Measurements from ENCODE around the gene SHC4.

SHC4 gene

DNA sequence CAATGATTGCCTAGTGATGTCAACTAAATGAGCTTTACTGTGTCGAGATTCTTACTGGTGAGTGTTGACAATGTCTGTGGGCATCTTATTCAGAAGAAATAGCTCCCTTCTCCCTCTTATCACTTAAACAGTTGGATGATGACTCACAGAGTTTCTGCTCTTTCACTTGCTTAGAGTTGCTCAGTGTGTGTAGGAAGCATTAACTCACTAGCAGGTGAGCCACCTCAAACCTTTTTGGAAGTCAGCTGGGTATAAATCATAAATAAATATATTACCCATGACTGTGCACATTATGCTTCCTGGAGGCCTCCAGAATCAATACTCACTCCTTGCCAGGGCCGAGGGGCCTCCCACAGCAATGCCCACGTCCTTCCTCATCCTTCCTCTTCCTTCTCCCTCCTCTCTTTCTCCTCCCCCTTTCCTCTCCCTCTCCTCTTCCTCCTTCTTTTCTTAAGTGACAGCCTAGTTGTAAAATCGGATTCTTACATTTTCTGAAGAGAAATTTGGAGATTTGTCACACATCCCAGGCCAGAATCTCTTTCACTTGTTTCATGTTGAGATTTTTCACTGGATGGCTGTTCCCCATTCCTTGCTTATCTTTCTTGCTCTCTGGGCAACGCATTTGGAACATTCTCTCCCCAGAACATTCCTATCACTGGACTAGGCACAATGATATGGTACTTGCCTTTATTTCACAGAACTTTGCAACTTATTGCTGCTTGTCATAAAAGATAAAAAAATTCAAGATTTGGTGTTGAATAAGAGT, 17.5 kb downstream of the SHC4 start:
- no peak for DNase-seq (ENCODE audit: extremely low spot score)
- ChIA-PET POLR2A (no interaction called here), CTCF (interaction anchor here (0.7 to 1.7 kb wide), 3 partner anchors 9 to 35 kb away, joined by 3 to 4 read pairs (median 4); no protein-coding TSS in a partner anchor)
- TF ChIP-seq, protein P1, sequence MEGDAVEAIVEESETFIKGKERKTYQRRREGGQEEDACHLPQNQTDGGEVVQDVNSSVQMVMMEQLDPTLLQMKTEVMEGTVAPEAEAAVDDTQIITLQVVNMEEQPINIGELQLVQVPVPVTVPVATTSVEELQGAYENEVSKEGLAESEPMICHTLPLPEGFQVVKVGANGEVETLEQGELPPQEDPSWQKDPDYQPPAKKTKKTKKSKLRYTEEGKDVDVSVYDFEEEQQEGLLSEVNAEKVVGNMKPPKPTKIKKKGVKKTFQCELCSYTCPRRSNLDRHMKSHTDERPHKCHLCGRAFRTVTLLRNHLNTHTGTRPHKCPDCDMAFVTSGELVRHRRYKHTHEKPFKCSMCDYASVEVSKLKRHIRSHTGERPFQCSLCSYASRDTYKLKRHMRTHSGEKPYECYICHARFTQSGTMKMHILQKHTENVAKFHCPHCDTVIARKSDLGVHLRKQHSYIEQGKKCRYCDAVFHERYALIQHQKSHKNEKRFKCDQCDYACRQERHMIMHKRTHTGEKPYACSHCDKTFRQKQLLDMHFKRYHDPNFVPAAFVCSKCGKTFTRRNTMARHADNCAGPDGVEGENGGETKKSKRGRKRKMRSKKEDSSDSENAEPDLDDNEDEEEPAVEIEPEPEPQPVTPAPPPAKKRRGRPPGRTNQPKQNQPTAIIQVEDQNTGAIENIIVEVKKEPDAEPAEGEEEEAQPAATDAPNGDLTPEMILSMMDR (IDR thresholded peaks at IDR 0.05; ENCODE audit: control extremely low read depth, extremely low read depth, low read depth, missing control alignments) = no peak

DNA sequence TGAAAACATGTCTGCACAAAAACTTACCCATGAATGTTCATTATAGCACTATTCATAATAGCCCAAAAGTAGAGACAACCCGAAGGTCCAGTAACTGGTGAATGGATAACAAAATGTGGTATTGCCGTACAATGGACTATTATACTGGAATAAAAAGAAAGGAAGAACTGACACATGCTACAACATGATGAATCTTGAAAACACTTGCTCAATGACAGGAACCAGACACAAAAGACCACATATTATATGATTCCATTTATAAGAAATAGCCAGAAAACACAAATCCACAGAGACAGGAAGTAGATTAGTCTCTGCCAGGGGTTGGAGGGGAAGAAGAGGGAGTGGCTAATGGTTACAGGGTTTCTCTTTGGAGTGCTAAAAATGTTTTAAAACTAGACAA, 18.3 kb downstream of the SHC4 start:
- ChIA-PET CTCF (interaction anchor here (1.0 to 2.5 kb wide), 3 partner anchors 9 to 34 kb away, joined by 4 to 13 read pairs (median 4); no protein-coding TSS in a partner anchor), POLR2A (interaction anchor here (1.1 kb wide), 1 partner anchor 68 kb away, joined by 3 read pairs; the partner anchor contains the start of gene EID1)
- no peak for DNase-seq (ENCODE audit: extremely low spot score)
- TF ChIP-seq, protein P1 (IDR thresholded peaks at IDR 0.05; ENCODE audit: control extremely low read depth, extremely low read depth, low read depth, missing control alignments) = no peak

DNA sequence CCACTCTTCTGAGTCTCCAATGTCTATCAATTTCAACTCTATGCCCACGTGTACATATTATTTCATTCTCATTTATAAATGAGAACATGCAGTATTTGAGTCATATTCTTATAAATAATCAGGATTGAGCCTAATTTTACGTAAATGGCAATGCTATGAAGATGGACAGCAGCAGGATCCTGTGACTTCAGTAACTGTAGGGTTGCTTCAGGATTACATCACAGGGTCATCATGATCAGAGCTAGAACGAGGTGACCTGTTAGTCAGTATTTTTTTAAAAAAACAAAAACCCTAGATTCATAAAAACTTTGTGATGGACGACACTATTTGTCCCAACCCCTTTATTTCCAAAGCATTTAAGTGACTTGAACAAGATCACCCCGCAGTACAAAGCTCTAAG, 21.8 kb downstream of the SHC4 start:
- TF ChIP-seq, protein P1 (IDR thresholded peaks at IDR 0.05; ENCODE audit: control extremely low read depth, extremely low read depth, low read depth, missing control alignments) = no peak
- POLR2A ChIA-PET = no interaction called here
- CTCF ChIA-PET = interaction anchor here (0.7 to 3.2 kb wide), 6 partner anchors 12 to 80 kb away, joined by 3 to 14 read pairs (median 4); partner anchors contain the start of gene SHC4
- no peak for DNase-seq (ENCODE audit: extremely low spot score)

DNA sequence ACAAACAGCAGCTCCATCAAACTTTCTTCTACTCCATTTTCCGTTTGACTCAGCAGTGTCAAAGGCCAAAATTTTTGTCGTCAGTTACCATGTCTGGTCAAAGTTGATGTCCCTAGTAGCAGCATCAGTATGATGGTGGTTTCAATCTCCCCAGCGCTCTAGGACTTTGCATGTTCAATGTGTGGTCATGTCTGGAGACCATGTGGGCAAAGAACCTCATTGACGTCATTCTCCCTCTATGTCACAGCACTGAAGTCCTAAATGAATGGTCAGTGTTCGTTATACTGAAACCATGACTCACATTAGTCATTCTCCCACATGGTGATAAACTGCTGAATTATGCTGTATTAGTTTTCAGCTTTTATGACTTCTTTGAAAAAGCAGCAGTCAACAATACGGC, 23.2 kb downstream of the SHC4 start:
- TF ChIP-seq, protein P1 (IDR thresholded peaks at IDR 0.05; ENCODE audit: control extremely low read depth, extremely low read depth, low read depth, missing control alignments) = no peak
- ChIA-PET CTCF (interaction anchor here (1.3 to 3.2 kb wide), 4 partner anchors 16 to 104 kb away, joined by 3 to 14 read pairs (median 6); partner anchors contain the start of gene SHC4), POLR2A (no interaction called here)
- peak; percentile 58 for DNase-seq (ENCODE audit: extremely low spot score)

DNA sequence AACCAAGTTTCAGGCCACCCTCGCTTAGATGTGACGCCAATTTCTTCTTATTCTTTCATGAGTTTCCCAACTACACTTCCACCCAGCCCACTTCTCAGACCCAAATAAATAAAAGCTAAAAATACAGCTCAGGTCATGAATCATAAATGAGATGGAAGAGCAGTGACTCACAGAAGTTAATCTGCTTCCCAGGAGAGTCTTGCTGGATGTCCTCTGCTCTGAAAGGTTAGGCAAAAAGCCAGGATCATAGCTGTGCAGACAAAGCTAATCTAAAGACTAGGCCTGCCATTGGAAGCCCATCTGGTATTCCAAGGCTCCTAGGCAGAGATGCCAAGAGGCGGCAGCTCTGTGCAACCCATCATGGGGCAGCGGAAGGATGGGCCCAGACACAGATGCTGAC, 24.1 kb downstream of the SHC4 start:
- DNase-seq (ENCODE audit: extremely low spot score) = no peak
- CTCF ChIA-PET = interaction anchor here (0.9 to 3.2 kb wide), 6 partner anchors 8 to 105 kb away, joined by 3 to 14 read pairs (median 5); partner anchors contain the start of gene SHC4
- POLR2A ChIA-PET = no interaction called here
- TF ChIP-seq, protein P1 (IDR thresholded peaks at IDR 0.05; ENCODE audit: control extremely low read depth, extremely low read depth, low read depth, missing control alignments) = no peak

DNA sequence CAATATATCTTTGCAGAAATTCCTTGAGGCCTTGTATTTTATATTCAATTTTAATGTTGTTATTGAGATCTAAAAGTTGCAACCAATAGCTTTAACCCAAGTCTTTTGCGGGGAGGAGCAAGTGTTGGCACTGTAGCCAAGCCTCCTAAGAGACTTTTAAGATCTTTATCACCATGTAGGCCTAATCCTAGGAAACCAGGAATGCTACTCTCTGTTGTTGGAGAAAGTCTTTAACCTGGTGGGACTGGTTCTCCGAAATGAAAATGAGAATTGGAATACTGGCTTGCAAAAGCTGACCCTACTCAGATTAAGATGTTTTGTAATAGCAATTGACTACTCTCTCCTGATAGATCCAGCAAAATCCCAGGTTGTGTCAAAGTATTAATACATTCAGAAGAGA, 25.8 kb downstream of the SHC4 start:
- ChIA-PET CTCF (no interaction called here), POLR2A (no interaction called here)
- DNase-seq (ENCODE audit: extremely low spot score) = no peak
- TF ChIP-seq, protein P1 (IDR thresholded peaks at IDR 0.05; ENCODE audit: control extremely low read depth, extremely low read depth, low read depth, missing control alignments) = no peak
